GM10266 (cell line): Measurements from ENCODE around the gene EMB.
"Not testable (repeated sequence)": the region's sequence is repeated elsewhere in the genome, so short reads cannot be mapped to it uniquely, and the experiment has no call there.

Experiments used
- DNase-seq: peaks from one replicate; pipeline ENCODE4 v3.0.0; 2012; ENCODE audit errors: extremely low spot score
- TF ChIP-seq, protein P1 (sequence below): IDR thresholded peaks from 2 replicates; pipeline ENCODE4 v1.5.1; 2012; ENCODE audit warnings: mild to moderate bottlenecking, low read depth; ENCODE audit not compliant: control insufficient read depth, insufficient read depth; ENCODE audit errors: missing control alignments

EMB gene, protein sequence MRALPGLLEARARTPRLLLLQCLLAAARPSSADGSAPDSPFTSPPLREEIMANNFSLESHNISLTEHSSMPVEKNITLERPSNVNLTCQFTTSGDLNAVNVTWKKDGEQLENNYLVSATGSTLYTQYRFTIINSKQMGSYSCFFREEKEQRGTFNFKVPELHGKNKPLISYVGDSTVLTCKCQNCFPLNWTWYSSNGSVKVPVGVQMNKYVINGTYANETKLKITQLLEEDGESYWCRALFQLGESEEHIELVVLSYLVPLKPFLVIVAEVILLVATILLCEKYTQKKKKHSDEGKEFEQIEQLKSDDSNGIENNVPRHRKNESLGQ

DNA sequence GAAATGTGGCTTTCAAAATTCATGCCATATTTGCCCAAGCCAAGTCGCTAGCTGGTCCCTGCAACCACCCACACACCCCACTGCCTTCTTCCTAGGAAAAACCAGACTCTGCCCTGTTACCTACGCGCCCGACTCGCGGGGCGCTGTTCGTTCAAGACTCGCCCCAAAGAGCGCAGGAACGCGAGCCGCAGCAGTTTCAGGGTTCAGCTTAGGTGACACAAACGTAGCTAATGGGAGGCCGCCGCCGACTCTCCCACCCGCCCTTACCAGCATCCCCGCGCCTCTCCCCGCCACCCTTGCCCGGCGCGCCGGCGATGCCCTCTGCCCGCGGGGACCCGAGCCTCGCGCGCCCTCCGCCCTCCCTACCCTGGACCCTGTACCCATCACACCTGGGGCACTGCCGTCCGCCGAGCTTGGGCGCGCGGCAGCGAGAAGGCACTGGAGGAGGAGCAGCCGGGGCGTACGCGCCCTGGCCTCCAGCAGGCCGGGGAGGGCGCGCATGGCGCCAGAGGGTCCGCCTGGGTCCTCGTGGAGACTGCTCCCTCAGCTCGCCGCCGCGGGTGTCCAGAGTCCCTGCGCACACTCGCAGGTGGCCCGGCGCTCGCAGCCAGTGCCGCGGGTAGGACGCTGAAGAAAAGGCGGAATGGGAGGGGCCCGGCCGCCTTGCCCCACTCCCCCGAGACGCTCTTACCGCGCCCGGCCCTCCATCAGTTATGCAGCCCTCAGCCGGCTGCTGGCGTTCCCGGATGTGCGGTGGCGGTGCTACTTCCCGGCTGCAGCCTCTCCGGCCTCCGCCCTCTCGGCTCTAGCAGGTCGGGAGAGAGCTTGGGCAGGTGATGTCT, at the start of gene EMB:
Gene EMB (minus strand): TSS at position 638 of the 842 bp plus-strand sequence. CDS start 137 bp downstream, at position 501.
- TF ChIP-seq, protein P1, sequence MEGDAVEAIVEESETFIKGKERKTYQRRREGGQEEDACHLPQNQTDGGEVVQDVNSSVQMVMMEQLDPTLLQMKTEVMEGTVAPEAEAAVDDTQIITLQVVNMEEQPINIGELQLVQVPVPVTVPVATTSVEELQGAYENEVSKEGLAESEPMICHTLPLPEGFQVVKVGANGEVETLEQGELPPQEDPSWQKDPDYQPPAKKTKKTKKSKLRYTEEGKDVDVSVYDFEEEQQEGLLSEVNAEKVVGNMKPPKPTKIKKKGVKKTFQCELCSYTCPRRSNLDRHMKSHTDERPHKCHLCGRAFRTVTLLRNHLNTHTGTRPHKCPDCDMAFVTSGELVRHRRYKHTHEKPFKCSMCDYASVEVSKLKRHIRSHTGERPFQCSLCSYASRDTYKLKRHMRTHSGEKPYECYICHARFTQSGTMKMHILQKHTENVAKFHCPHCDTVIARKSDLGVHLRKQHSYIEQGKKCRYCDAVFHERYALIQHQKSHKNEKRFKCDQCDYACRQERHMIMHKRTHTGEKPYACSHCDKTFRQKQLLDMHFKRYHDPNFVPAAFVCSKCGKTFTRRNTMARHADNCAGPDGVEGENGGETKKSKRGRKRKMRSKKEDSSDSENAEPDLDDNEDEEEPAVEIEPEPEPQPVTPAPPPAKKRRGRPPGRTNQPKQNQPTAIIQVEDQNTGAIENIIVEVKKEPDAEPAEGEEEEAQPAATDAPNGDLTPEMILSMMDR, result peak; percentile 47
- peak; percentile 57 for DNase-seq

DNA sequence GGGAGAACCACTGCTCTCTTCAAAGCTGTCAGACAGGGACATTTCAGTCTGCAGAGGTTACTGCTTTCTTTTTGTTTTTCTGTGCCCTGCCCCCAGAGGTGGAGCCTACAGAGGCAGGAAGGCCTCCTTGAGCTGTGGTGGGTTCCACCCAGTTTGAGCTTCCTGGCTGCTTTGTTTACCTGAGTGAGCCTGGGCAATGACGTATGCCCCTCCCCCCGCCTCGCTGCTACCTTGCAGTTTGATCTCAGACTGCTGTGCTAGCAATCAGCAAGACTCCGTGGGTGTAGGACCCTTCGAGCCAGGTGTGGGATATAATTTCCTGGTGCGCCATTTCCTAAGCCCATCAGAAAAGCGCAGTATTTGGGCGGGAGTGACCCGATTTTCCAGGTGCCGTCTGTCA, 48.4 kb upstream of the EMB start:
- DNase-seq, result not testable (repeated sequence)

DNA sequence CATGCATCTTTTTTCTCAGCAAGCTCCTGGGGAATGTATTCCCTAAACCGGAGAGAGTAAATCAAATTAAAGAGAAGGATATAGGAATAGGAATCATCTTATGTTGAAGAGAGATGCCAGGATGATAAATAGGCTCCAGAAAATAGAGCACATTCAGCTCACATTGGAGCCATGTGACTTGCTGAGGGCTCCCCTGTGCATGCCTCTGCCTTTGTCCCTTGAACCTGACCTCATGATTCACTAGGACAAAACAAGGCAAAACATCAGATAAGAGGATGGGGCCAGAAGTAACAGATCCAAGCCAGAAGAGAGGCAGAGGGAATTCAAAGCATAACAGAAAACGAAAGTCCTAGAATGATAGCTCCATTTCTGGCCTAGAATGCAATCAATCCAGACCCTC, 37.7 kb upstream of the EMB start:
- not testable (repeated sequence) for DNase-seq

DNA sequence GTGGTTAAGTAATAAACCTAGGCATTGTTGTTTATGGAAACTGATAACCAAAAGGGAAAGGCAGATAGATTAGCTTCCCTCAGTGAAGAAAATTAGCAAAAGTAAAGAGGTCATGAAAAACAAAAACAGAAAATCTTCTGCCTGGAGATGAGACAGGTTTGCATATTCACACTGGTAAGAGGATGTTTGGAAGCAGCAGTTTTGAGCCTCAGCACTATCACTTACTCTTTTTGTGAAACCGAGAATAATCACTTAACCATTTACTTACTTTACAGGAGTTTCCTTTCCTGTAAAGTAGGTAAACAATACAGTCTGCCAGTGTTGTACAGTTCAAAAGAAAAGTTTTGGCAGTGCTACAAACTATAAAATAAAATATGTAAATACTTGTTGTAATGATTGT, 35.5 kb upstream of the EMB start:
- TF ChIP-seq, protein P1, result no peak
- peak; percentile 6 for DNase-seq

DNA sequence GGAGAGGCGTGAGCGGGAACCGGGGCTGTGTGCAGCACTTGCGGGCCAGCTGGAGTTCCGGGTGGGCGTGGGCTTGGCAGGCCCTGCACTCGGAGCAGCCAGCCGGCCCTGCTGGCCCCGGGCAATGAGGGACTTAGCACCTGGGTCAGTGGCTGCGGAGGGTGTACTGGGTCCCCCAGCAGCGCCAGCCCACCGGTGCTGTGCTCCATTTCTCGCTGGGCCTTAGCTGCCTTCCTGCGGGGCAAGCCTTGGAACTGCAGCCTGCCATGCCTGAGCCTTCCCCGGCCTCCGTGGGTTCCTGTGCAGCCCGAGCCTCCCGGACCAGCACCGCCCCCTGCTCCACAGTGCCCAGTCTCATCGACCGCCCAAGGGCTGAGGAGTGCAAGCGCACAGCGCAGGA, 23.9 kb upstream of the EMB start:
- DNase-seq, result not testable (repeated sequence)

DNA sequence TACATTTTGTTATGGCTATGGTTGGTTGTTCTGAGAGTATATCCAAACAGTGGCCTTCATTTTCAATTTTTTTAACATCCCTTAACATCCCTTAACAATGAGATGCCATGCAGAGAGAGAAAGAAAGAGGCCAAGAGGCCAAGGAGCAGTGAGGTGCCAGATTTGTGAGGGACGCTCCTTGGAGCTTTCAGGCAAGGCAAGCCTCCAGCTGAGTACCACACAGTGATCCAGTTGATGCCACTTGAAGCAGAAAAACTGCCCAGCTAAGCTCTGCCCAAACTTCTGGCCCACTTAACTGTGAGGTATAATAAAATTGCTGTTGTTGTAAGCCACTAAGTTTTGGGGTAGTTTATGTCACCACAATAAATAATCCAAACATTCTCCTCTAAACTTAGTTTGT, 22.6 kb upstream of the EMB start:
- TF ChIP-seq, protein P1, result no peak
- no peak for DNase-seq

DNA sequence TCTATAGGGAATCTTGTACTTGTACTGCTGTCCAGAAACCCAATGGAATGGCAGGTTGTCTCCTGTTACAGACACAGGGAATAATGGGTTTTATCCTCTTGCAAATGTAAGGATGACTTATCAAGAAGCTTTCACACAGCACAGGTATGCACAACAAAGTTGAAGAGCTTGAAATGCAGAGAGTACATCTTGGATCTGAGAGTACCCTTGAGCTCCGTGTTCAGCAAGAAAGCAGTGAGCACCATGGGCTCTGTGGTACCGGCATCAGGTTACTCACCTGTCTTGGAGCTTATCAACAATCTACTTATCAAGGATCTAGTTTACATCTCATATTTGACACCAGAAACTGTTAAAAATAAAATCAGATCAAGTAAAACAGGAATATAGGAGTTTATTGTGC, 22.0 kb upstream of the EMB start:
- TF ChIP-seq, protein P1, result no peak

DNA sequence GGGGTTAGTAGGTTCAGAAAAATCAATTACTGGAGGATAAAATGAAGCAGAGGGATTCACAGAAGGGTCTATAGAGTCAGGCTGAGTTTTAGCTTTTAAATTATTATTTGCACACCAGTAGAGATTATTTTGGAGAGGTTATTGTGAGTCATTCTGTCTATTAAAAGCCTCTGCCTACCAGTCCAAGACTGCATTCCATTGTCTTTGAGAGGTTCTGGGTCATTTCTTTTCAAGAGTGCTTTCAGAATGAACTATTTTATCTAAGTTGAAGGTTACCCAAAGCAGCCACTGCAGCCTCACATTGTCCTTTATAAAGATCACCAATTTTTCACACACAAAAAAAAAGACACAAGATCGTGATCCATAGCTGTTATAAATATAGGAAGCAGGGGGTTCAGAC, 21.5 kb upstream of the EMB start:
- not testable (repeated sequence) for DNase-seq

More for the DNA sequence above, 22.0 kb upstream of the EMB start:
- no peak for DNase-seq

DNA sequence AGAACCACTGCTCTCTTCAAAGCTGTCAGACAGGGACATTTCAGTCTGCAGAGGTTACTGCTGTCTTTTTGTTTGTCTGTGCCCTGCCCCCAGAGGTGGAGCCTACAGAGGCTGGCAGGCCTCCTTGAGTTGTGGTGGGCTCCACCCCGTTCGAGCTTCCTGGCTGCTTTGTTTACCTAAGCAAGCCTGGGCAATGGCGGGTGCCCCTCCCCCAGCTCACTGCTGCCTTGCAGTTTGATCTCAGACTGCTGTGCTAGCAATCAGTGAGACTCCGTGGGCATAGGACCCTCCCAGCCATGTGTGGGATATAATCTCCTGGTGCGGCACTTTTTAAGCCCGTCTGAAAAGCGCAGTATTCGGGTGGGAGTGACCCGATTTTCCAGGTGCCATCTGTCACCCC, 17.3 kb upstream of the EMB start:
- DNase-seq, result not testable (repeated sequence)

DNA sequence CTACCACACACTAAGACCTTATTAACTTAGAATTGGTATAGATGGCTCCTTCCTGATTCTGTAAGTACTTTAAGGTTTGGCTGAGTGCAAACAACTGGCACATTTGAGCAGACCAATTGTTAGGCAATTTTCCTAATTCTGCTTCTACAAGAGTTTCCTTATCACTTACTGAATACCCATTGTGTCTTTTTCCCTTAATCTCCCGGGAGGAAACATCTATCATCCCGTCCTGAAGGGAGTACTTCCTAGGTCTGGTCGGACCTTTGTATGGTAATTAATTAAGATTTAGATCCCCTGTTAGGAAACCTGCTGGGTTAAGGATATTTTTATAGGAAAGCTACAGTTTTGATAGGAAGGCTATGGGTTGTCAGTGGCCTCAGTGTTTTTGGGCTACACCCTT, 8.2 kb upstream of the EMB start:
- DNase-seq, result not testable (repeated sequence)

DNA sequence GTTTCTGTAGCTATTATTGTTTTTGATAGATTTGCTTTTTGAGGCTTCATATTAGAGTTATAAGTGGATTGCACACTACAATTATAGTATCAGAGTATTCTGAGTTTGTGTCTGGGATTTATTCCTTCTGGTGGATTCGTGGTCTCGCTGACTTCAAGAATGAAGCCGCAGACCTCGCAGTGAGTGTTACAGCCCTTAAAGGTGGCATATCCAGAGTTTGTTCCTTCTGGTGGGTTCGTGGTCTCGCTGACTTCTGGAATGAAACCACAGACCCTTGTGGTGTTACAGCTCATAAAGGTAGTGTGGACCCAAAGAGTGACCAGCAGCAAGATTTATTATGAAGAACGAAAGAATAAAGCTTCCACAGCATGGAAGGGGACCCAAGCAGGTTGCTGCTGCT, 6.9 kb upstream of the EMB start:
- TF ChIP-seq, protein P1, result no peak
- DNase-seq, result no peak
